ENCODE results near the gene PNMA8C.

DNA sequence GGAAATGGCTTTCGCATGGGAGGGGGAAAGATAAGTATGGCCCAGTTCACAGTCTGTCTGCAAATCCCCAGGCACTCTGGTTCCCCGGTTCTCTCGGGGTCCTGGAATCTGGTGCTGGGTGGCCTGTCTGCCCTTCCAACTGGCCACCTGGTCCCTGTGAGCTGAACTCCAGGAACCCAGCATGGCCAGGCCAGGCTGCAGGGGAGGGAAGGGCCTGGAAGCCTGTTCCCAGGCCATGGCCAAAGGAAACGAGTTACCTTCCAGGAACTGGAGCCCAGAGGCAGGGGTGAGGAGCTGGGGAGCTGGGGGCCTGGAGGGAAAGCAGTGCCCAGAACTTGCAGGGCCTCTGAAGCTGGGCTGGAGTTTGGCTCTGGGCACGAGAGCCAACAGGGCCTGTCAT is 19.1 kb upstream of the PNMA8C start:
- TF ChIP-seq, protein P1, sequence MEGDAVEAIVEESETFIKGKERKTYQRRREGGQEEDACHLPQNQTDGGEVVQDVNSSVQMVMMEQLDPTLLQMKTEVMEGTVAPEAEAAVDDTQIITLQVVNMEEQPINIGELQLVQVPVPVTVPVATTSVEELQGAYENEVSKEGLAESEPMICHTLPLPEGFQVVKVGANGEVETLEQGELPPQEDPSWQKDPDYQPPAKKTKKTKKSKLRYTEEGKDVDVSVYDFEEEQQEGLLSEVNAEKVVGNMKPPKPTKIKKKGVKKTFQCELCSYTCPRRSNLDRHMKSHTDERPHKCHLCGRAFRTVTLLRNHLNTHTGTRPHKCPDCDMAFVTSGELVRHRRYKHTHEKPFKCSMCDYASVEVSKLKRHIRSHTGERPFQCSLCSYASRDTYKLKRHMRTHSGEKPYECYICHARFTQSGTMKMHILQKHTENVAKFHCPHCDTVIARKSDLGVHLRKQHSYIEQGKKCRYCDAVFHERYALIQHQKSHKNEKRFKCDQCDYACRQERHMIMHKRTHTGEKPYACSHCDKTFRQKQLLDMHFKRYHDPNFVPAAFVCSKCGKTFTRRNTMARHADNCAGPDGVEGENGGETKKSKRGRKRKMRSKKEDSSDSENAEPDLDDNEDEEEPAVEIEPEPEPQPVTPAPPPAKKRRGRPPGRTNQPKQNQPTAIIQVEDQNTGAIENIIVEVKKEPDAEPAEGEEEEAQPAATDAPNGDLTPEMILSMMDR (IDR thresholded peaks at IDR 0.05) = no peak
- no peak for TF ChIP-seq POLR2A (IDR thresholded peaks at IDR 0.05)
